ENCODE results near the gene PACRG. TPM values are rescaled to one million over a fixed set of nuclear protein-coding genes. Genes with fewer than 3 reads are reported as not detected.

Gene PACRG
- total and polyA plus RNA-seq, 10 of the 15 experiments (the other 5 are each of a cell fraction or from before 2014, with no cell fraction given): not detected

DNA sequence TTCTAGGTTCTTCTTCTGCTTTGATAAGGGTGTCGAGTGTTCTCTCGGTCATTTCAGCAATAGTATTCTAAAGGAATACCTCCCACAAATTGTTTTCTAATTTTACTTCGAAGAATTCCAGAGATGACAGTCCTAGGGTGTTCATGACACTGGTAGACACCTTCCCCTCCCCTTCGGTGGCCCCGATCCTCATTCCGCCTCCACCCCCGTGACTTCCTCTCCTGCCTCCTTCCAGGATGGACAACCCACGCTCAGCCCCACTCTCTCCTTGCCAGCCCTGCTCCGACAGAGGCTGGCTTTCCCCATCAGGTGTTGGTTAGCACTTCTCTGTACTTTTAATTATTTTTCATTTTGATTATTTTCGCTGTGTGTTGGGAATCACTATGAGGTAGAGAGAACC is 431.9 kb downstream of the PACRG start:
- Histone ChIP-seq H3K4me3 (no peak overlapping the region), H3K9me3 (replicated peaks; ENCODE audit: control insufficient read depth, insufficient read depth, low read length) (no peaks in the 10 kb centered on the region), H3K27ac (ENCODE audit: control insufficient read depth, insufficient read depth) (no peak overlapping the region), H3K9ac (ENCODE audit: control insufficient read depth, insufficient read depth, low read length) (no peak overlapping the region), H3K4me1 (ENCODE audit: control insufficient read depth, insufficient read depth, low read length) (no peaks in the 10 kb centered on the region), H4K20me1 (ENCODE audit: control insufficient read depth, insufficient read depth) (no peaks in the 10 kb centered on the region), H3K36me3 (ENCODE audit: control insufficient read depth in 2 of 2, insufficient read depth in 2 of 2, low read length in 1 of 2) (no peaks in the 10 kb centered on the region), H3K27me3 (replicated peaks in 1 of 2; ENCODE audit: control insufficient read depth in 2 of 2, insufficient read depth in 2 of 2, low read length in 1 of 2) (no peaks in the 10 kb centered on the region), H2AFZ (ENCODE audit: control insufficient read depth, low read depth, low read length) (no peak overlapping the region), H3K4me2 (ENCODE audit: control insufficient read depth, insufficient read depth) (no peak overlapping the region), H3K79me2 (ENCODE audit: control insufficient read depth, insufficient read depth, low read length) (no peaks in the 10 kb centered on the region)
- DNase-seq (ENCODE audit: low read depth, low spot score) (no peak), ATAC-seq (no peak), FAIRE-seq (no peak)
- 29% methylated on average over 10 of the region's 10 CpGs for WGBS (ENCODE audit: insufficient coverage, insufficient replicate concordance, low lambda C conversion rate, missing lambda C conversion rate)
- no peak for TF ChIP-seq RFX5 (IDR thresholded peaks at IDR 0.05; ENCODE audit: low read depth, low read length)
- TF ChIP-seq ELK1 (IDR thresholded peaks at IDR 0.05; ENCODE audit: low read depth, low read length): no peak
- no peak for TF ChIP-seq MYB (IDR thresholded peaks at IDR 0.05; ENCODE audit: borderline replicate concordance, low read depth, low read length)
- TF ChIP-seq KAT2A (conservative IDR thresholded peaks at IDR 0.05; ENCODE audit: control insufficient read depth, low read depth, low read length): no peak
- no peak for TF ChIP-seq PAX8 (IDR thresholded peaks at IDR 0.05)
- TF ChIP-seq, protein P1, sequence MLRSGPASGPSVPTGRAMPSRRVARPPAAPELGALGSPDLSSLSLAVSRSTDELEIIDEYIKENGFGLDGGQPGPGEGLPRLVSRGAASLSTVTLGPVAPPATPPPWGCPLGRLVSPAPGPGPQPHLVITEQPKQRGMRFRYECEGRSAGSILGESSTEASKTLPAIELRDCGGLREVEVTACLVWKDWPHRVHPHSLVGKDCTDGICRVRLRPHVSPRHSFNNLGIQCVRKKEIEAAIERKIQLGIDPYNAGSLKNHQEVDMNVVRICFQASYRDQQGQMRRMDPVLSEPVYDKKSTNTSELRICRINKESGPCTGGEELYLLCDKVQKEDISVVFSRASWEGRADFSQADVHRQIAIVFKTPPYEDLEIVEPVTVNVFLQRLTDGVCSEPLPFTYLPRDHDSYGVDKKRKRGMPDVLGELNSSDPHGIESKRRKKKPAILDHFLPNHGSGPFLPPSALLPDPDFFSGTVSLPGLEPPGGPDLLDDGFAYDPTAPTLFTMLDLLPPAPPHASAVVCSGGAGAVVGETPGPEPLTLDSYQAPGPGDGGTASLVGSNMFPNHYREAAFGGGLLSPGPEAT (IDR thresholded peaks at IDR 0.05; ENCODE audit: low read depth): no peak
- no peak for TF ChIP-seq ZBED1 (IDR thresholded peaks at IDR 0.05; ENCODE audit: borderline replicate concordance)
- TF ChIP-seq BMI1 (IDR thresholded peaks at IDR 0.05; ENCODE audit: borderline replicate concordance): no peak
- TF ChIP-seq GABPA (IDR thresholded peaks at IDR 0.05; ENCODE audit: low read depth): no peak
- ChIA-PET RAD21 (ENCODE audit: unreplicated experiment) (no interaction called here), SMC1A (ENCODE audit: uncharacterized antibody, unreplicated experiment) (no interaction called here), CTCF (interaction anchor here (1.1 kb wide), 1 partner anchor 11 kb away, joined by 3 read pairs; no protein-coding TSS in a partner anchor), POLR2A (no interaction called here)
- intact Hi-C loops (cut with micrococcal nuclease; ENCODE audit: unreplicated experiment): no loop called here
- BruUV-seq (replicated peaks): no TSS peak
- in situ Hi-C loops (cut with MboI): no loop called here
